ENCODE measurements around the gene BCL2.

The BCL2 gene

DNA sequence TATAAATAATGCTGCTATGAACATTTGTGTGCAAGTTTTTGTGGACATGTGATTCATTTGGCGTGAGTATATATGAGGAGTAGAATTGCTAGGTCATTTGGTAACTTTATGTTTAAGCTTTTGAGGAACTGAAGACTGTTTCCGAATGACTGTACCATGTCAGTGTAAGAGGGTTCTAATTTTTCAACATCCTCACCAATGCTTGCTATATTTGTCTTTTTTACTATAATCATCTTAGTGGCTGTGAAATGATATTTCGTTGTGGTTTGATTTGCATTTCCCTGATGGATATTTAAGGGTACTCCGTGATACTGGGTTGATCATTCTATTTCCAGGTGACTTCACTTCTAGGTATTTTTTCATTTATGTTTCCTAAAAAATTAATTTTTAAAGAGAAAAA is 241.1 kb downstream of the BCL2 start:
- peak; percentile 75 to 77 for DNase-seq

DNA sequence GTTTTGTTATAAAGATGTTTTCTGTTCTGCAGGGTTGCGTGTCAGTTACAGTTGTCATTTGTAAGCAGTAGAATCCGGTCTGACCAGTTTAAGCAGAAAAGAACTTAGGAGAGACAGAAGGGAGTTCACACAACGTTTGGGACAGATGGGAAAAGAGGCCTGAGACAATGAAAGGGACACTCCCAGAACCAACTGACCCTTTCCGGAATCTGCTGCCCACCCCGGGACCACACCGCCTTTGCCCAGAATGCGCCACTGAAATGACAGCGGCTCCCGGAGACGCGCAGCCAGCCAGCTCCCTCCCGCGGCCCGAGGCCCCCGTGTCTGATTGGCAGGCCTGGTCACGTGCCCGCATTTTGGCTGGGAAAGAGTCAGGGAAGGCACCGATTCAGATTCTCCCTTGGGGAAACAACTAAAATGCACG is 244.6 kb downstream of the BCL2 start:
- DNase-seq = peak; percentile 61 to 77

DNA sequence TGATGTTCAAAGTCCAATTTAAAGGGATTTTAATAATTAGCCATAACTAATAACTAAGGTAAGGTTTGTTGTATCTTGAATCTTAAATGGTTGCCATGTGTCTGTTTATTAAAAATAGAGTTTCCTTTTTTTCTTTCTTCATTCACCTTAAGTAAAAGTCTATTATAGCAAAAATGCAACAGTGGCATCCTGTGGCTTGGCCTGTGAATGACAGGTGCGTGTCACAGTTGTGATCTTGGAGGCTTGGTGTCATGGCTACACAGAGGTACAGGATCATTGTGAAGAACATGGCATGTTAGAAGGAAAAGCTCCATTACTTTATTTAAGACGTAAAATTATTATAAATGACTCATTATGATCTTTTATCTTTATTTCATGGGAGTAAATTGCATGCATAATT is 246.1 kb downstream of the BCL2 start:
- no peak for DNase-seq
